Uterus (tissue), 2 donors: ENCODE data around the gene ATP1B3.

ENCODE experiments used
- CTCF ChIP-seq, 4 experiments: fragments of 200-600 bp in 2 of 4; fragments of 450-650 bp in 2 of 4; sonication (generic) in 2 of 4; IDR thresholded peaks; one replicate each; pipeline ENCODE4 v1.5.1; 2016 to 2019; ENCODE audit warnings: antibody characterized with exemption in 4 of 4, mild to moderate bottlenecking in 2 of 4, moderate library complexity in 1 of 4
- POLR2A ChIP-seq, 2 donors: fragments of 450-650 bp; IDR thresholded peaks; one replicate each; pipeline ENCODE4 v1.6.1; 2016; ENCODE audit warnings: antibody characterized with exemption in 2 of 2, mild to moderate bottlenecking in 1 of 2, moderate library complexity in 1 of 2

- no peak for TF ChIP-seq CTCF (IDR thresholded peaks at IDR 0.05)
- TF ChIP-seq POLR2A (IDR thresholded peaks at IDR 0.05) = no peak
Observed at GRCh38 chr3:141839389-141839788, 37.1 kb upstream of the ATP1B3 start.
